NB4 (cell line): ENCODE data around the gene SHB.

Experiments used
- CTCF ChIP-seq: IDR thresholded peaks from one replicate; pipeline ENCODE4 v1.5.1; 2012; ENCODE audit warnings: low read depth, low read length
- MYC ChIP-seq: IDR thresholded peaks from 2 replicates; pipeline ENCODE4 v1.6.1; 2011; ENCODE audit warnings: low read depth, low read length
- POLR2A ChIP-seq: IDR thresholded peaks from 2 replicates; pipeline ENCODE4 v1.6.1; 2011; ENCODE audit warnings: mild to moderate bottlenecking; ENCODE audit not compliant: insufficient read length; ENCODE audit errors: extremely low read depth
- TF ChIP-seq, protein P1 (sequence below): IDR thresholded peaks from 2 replicates; pipeline ENCODE4 v1.6.1; 2011; ENCODE audit warnings: low read depth, low read length

- TF ChIP-seq CTCF (no peak), POLR2A (no peak), MYC (no peak)
- TF ChIP-seq, protein P1, sequence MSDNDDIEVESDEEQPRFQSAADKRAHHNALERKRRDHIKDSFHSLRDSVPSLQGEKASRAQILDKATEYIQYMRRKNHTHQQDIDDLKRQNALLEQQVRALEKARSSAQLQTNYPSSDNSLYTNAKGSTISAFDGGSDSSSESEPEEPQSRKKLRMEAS: no peak
These were observed 50.6 kb downstream of the SHB start for GRCh38 chr9:38018241-38018957.
